Posterior vena cava (tissue), 2 donors: ENCODE measurements around the gene MTURN. TPM values are rescaled to one million over a fixed set of nuclear protein-coding genes. Genes with fewer than 3 reads are reported as not detected.

Experiments
- DNase-seq: peaks from one replicate; pipeline ENCODE4 v3.0.0-alpha.2; 2020; ENCODE audit warnings: low spot score
- intact Hi-C, 2 donors: fragments of 100-400 bp; cut with DNase I; formaldehyde crosslinking; loops; one replicate each; pipeline versions ENCODE4 v1.14.1 to v1.14.2; 2022 to 2023
- total RNA-seq, 2 donors: library from RNA; stranded (reverse); fragmentation: NEBNext Ultra II Directional; extraction: Animal tissue kit (Norgen Biotek cat#: 25700); gene quantifications; one replicate each; pipeline ENCODE4 v1.2.1, GENCODE V29; 2021
- donor health status: DM: yes; HTN: yes; CAD: no.
- donor health status: DM: yes; HTN: yes; CAD: no.

Gene MTURN
- total RNA-seq, 2 donors from 2014 or later, result 61.7 to 76.1 TPM

- intact Hi-C loops, result no loop called here
Measured at GRCh38 chr7:30154111-30154587, 19.4 kb downstream of the MTURN start.

GRCh38 chr7:30155481-30155880, 20.7 kb downstream of the MTURN start:
- intact Hi-C loops, result no loop called here
- DNase-seq, result no peak

More at GRCh38 chr7:30154111-30154587, 19.4 kb downstream of the MTURN start:
- no peak for DNase-seq

- no peak for DNase-seq
- intact Hi-C loops, result no loop called here
Measured at GRCh38 chr7:30157204-30157603, 22.4 kb downstream of the MTURN start.

- intact Hi-C loops, result no loop called here
- DNase-seq, result no peak
Measured at GRCh38 chr7:30159163-30159562, 24.4 kb downstream of the MTURN start.

DNA sequence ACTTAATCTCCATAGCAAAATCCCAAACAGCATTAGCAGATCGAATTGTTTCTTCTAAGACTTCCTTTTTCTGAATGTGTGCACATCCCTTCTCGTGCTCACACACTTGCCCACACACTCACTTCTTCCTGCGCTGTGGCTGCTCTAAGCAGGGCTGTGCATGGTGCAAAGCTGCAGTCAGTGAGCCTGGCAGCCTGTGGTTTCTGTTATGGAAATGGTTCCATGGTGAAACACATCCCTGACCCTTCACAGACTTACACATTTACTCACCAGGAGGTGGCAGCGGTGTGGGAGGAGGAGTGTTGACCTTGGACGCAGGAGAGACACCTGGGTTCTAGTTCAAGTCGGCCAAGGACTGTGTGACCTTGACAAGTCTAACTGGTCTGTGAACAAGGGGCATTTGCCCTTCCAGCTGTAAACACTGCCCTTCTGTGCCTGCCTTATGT, 24.9 kb downstream of the MTURN start:
- intact Hi-C loops, result loop anchor here in 1 of 2 donors (10.0 kb wide), 1 partner anchor 405 kb away; no protein-coding TSS in a partner anchor

GRCh38 chr7:30160329-30160728, 25.5 kb downstream of the MTURN start:
- intact Hi-C loops, result loop anchor here in 1 of 2 donors (10.0 kb wide), 1 partner anchor 404 kb away; no protein-coding TSS in a partner anchor

More for the DNA sequence above, 24.9 kb downstream of the MTURN start:
- DNase-seq, result no peak

DNA sequence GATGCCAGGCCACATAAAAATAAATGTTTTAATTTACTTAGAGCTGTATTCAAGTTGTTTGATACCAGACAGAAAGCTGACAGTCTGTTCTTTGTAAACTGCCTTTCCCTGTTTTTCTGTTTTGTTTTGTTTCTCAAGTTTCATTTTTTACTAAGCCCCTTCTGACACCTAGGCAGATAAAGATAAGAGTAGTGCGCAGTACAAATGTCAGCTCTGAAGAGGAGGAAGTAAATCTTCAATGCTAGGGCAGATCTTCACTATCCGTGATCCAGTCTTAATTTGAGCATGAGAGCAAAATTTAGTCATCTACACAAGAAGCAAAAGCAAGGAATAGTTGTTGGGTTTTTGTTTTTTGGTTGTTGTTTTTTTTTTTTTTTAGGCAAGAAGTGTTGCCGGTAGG, 27.3 kb downstream of the MTURN start:
- DNase-seq, result no peak
- intact Hi-C loops, result loop anchor here in 1 of 2 donors (10.0 kb wide), 1 partner anchor 403 kb away; no protein-coding TSS in a partner anchor

More at GRCh38 chr7:30160329-30160728, 25.5 kb downstream of the MTURN start:
- DNase-seq, result no peak

DNA sequence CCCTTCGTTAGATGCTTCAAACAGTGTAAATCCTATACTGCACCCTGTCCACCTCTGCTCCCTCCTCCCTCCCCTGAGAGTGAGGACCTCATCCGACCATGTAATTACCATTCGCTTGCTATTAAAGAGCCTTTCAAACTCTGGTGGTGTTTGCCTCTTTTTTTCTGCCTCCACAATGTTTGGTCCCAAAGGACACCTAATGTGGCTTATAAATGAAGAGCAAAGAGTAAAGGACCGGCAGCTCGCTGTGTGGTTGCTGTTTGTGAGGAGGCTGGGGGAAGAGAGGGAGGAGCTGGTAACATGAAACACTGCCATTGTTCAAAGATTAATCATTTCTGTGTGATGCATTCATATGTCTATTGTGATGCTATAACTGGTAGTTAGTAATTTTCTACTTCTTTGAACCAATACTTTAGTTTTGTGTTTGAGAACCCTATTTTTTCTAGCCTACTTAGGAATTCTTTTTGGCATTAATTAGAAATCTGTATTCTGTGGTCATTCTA, 27.9 kb downstream of the MTURN start:
- intact Hi-C loops, result loop anchor here in 1 of 2 donors (10.0 kb wide), 1 partner anchor 402 kb away; no protein-coding TSS in a partner anchor
- no peak for DNase-seq

- no peak for DNase-seq
- intact Hi-C loops, result loop anchor here in 1 of 2 donors (10.0 kb wide), 1 partner anchor 401 kb away; no protein-coding TSS in a partner anchor
Measured at GRCh38 chr7:30163231-30163894, 28.6 kb downstream of the MTURN start.

GRCh38 chr7:30164567-30164966, 29.8 kb downstream of the MTURN start:
- intact Hi-C loops, result loop anchor here in 1 of 2 donors (10.0 kb wide), 1 partner anchor 400 kb away; no protein-coding TSS in a partner anchor

DNA sequence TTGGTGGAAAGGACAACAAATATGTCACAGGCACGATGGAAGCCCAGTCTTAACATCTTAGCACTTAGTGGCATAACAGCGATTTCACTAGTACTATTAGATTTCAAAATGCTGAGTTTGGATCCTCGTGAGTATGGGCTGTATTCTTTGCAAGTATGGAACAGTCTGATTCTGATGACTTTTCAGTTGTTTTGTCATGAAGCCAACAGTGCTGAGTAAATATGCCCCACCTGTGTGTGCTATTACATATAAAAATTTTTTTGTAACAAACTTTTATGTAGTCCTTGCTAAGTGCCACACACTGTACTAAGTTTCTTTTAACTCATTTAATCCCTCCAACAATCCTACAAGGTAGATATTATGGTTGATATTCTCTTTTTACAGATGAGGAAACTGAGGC, 30.8 kb downstream of the MTURN start:
- intact Hi-C loops, result loop anchor here in 1 of 2 donors (5.0 to 10.0 kb wide), 3 partner anchors 117 to 399 kb away; partner anchors contain the start of gene ZNRF2

More at GRCh38 chr7:30164567-30164966, 29.8 kb downstream of the MTURN start:
- DNase-seq, result no peak

GRCh38 chr7:30166155-30166840, 31.5 kb downstream of the MTURN start:
- intact Hi-C loops, result loop anchor here in 1 of 2 donors (5.0 to 10.0 kb wide), 3 partner anchors 116 to 399 kb away; partner anchors contain the start of gene ZNRF2

More for the DNA sequence above, 30.8 kb downstream of the MTURN start:
- no peak for DNase-seq

DNA sequence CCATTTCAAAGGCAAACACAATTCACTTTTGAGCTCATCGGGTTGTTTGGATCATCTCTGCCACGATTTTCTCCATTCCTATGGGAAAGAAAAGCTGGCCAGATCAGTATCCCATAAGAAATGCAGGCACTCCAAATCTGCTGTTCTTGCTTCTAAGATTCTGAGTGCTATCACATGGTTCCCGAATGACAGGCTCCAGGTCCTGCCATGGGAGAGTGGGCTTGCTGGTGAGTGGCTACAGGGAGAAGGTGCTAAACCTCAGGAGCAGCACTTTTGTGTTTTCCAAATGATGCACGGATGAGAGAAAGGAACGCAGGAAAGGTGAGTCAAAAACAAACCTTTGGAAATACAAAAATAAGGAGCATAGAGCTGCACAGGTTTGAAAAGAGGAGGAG, 32.1 kb downstream of the MTURN start:
- intact Hi-C loops, result loop anchor here in 1 of 2 donors (5.0 to 10.0 kb wide), 3 partner anchors 115 to 398 kb away; partner anchors contain the start of gene ZNRF2
- no peak for DNase-seq

More at GRCh38 chr7:30166155-30166840, 31.5 kb downstream of the MTURN start:
- DNase-seq, result no peak

DNA sequence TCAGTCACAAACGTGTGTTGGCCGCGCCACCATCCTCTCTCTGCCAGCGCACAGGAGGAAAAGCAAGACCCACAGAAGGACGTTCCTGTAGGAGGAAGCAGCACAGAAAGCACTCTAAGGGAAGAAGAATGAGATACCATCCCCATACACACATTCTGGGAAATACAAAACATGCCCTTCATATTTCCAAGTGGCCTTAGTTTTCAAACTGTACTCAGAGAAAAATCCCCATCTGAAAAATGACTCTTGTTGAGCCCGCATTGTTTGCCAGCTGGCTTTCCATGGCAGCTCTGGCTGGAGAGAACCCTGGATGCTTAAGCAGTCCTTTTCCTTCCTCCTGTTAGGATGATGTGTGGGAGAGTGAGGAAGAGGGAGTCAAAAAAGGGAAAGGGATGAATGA, 33.1 kb downstream of the MTURN start:
- intact Hi-C loops, result loop anchor here in 1 of 2 donors (5.0 to 10.0 kb wide), 3 partner anchors 114 to 397 kb away; partner anchors contain the start of gene ZNRF2
- no peak for DNase-seq

DNA sequence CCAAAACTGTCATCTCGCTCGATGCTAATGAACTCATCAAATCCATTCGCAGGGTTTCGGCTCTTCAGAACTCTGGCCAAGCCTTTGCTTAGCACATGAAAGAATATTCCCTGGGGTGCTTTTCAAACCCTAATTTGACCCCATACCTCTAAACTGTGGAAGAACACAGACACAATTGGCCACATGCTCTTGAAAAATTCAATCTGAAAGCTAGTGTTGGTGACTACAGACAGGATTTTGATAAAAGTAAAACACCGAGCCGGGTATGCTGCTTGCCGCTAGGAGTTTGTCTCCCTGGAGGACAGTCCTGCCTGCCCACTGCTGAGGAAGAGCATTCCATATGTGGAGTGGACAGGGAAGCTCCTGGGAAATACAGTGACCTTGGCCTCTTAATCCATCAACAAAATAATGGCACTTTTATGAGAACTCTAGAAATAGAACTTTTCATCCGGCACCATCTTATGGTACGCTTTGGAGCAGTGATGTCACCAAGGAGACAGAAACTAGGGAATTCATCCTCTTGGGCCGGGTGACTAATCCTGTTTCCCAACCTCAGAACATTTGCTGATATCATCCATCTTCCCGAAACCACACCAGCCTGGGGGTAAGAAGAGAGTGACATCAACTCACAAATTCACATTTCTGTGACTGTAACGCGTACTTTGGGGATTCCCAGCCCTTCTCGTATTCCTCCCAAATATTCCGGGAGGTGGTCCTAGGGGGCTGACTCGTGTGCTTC, 34.2 kb downstream of the MTURN start:
- DNase-seq, result no peak
- intact Hi-C loops, result loop anchor here in 1 of 2 donors (5.0 to 10.0 kb wide), 3 partner anchors 113 to 396 kb away; partner anchors contain the start of gene ZNRF2

DNA sequence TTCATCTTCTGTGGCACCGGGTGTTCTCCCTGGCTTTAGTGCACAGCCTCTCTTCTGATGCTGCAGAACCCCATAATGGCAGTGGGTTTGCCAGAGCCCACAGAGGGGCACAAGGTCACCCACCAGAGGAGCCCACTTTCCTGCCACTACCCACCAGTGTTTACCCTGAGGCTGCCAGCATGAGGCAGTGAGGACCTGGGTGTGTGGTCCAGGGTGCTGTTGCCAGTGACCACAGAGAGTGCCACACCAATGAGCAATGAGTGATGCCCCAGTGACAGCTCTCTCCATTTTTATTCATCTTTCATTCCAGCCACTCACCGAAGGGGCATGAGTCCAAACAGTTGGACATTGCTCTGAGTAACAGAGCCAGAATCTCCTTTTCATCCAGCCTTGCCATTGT, 34.8 kb downstream of the MTURN start:
- no peak for DNase-seq
- intact Hi-C loops, result loop anchor here in 1 of 2 donors (5.0 to 10.0 kb wide), 3 partner anchors 113 to 395 kb away; partner anchors contain the start of gene ZNRF2

DNA sequence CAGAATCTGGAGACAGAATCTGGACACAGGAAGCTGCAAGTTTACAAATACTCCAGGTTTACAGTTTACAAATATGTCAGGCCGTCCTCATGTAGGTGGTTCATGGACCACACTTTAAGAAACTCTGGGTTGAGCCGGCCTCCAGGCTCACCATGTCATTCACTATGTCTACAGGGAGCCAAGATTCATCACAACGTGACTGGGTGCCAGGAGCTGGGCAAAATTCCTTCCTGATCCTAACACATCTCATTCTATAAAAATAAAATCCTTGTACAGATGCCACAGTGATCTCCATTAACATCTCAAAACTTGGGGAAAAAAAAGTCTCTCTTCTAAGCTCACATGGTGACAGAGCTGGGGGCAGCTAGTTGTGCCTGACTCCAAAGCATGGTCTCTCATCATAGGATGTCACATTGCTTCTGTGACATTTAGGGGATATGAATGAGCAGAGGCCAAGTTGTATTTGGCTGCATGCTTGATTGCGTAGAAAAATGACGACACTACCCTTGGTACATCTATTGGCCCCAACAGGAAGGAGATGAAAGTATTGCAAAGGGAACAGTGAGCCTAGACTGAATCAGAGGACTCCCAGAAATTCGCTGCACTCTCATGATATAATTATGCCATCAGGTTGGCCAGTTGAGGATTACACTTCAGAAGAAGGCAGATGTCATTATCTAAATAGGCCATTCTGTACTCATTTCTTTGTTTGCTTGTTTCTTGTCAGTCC, 35.9 kb downstream of the MTURN start:
- intact Hi-C loops, result no loop called here
- no peak for DNase-seq
